Measurements from ENCODE around the gene RFPL1.
"Not testable (repeated sequence)": the region's sequence is repeated elsewhere in the genome, so short reads cannot be mapped to it uniquely, and the experiment has no call there.

- not testable (repeated sequence) for TF ChIP-seq GABPA (IDR thresholded peaks at IDR 0.05; ENCODE audit: low read depth); POLR2AphosphoS5 (IDR thresholded peaks at IDR 0.05; ENCODE audit: low read depth); CTCF (IDR thresholded peaks at IDR 0.05; ENCODE audit: insufficient read depth, low read length)
These were observed 50.9 kb downstream of the RFPL1 start for GRCh38 chr22:29489127-29489780.

Measured in HL-60 (cell line).